GM12878 (cell line): ENCODE results near the gene DYNLT5.

Experiments used
- ATF3 ChIP-seq: IDR thresholded peaks from 2 replicates; pipeline ENCODE4 v1.6.1; 2011; ENCODE audit warnings: low read depth, mild to moderate bottlenecking, low read length, moderate library complexity, borderline replicate concordance; ENCODE audit errors: extremely low read depth
- EZH2 ChIP-seq: IDR thresholded peaks from 2 replicates; pipeline ENCODE4 v1.6.1; 2012; ENCODE audit warnings: low read depth, mild to moderate bottlenecking, control low read depth, inconsistent platforms, low read length, borderline replicate concordance; ENCODE audit not compliant: control insufficient read depth
- JUND ChIP-seq: IDR thresholded peaks from 2 replicates; pipeline ENCODE4 v1.6.1; 2012; ENCODE audit warnings: low read depth, mild to moderate bottlenecking, low read length, improper control_type of control experiment, moderate library complexity
- NFYB ChIP-seq: IDR thresholded peaks from 2 replicates; pipeline ENCODE4 v1.6.1; 2011; ENCODE audit warnings: low read depth, mild to moderate bottlenecking, low read length, improper control_type of control experiment, moderate library complexity; ENCODE audit not compliant: insufficient read depth
- PKNOX1 ChIP-seq: fragments of 450-650 bp; IDR thresholded peaks from 2 replicates; pipeline ENCODE4 v1.6.1; 2016; ENCODE audit warnings: mild to moderate bottlenecking
- TAF1 ChIP-seq: IDR thresholded peaks from 2 replicates; pipeline ENCODE4 v1.6.1; 2011; ENCODE audit warnings: mild to moderate bottlenecking, low read depth, low read length, borderline replicate concordance
- TBL1XR1 ChIP-seq: IDR thresholded peaks from 2 replicates; pipeline ENCODE4 v1.6.1; 2012; ENCODE audit warnings: low read depth, low read length, improper control_type of control experiment

DNA sequence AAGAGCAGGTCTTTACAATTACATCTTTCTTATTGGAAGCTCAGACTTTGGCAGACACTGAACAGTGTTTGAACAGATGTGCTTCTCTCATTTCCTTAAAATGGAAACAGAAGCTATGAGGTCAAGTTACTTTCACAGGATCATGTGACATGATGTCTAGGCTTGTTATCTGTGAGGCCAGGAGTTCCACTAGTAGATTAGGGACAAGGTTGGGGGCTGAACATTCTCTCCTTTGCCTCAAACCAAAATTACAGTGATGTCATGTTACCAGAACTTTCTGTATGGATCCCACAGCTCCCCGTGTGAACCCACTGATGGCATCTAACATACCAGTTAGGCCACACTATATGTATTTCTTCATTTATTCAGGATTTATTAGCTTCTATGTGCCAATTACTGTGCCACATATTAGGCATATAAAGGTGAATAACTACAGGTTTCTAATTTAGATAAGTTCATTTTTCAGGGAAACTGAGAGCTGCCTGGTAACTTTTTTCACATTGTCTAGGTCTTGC is 6.0 kb downstream of the DYNLT5 start:
- TF ChIP-seq EZH2 (no peak), NFYB (no peak), TAF1 (no peak), JUND (no peak), TBL1XR1 (no peak), ATF3 (no peak), PKNOX1 (no peak)
